Suppressor macrophage (primary cell): ENCODE measurements around the gene MMP11.

ENCODE experiments used
- DNase-seq, 4 experiments: peaks; one replicate each; pipeline ENCODE4 v3.0.0-alpha.2; 2020 to 2022

Gene MMP11

GRCh38 chr22:23831781-23832180 is 59.1 kb downstream of the MMP11 start:
- no peak for DNase-seq

DNA sequence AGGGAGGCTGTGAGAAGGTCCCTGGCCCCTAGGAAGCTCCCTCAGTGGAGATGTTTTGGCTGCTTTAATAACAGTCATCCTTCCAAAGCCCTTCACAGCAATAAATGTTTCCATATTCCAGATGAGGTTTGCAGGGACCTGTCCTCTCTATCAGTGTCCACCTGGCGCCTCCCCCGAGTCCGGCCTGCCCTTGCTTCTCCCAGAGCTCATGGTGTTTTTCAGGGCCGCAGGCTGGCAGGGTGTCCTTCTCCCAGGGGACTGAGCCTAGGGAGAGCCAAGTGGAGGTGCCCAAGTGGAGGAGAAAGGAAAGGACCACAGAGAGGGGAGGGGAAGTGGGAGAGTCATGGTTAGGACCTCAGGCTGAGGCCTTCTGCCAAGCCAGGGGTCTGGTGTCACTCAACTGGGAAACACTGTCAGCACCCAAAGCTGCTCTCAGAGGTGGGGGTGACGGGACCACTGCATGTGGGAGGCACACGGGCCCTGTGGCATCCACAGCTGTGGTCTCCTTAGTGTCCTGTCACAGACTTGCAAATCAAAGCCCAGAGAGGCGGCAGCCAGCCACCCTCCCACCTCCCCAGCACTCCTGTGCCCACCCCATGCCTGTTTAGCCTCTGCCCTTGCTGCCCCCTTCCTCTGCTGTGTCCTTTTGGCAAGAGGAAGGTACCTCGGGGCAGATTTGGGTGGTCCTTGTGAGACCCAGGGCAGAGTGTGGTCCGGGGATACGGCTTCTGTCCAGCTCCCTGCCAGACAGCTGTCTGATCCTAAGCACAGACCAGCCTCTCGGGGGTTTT is 59.8 kb downstream of the MMP11 start:
- DNase-seq = no peak

GRCh38 chr22:23833017-23833751 is 60.5 kb downstream of the MMP11 start:
- no peak for DNase-seq
